B cell (primary cell): ENCODE data around the gene CCDC85C.

ENCODE experiments used
- CTCF ChIP-seq: fragments of 200-600 bp; IDR thresholded peaks from one replicate; pipeline ENCODE4 v1.8.0; 2022; ENCODE audit warnings: antibody characterized with exemption, mild to moderate bottlenecking
- EZH2 ChIP-seq: IDR thresholded peaks from 2 replicates; pipeline ENCODE4 v1.6.1; 2012; ENCODE audit warnings: borderline replicate concordance, low read depth, mild to moderate bottlenecking, moderate library complexity, low read length; ENCODE audit not compliant: insufficient read depth, poor library complexity, severe bottlenecking

GRCh38 chr14:99612071-99612737, 8.2 kb upstream of the CCDC85C start:
- TF ChIP-seq CTCF (no peak), EZH2 (no peak)
